ENCODE measurements around the gene PWWP2B. TPM values are rescaled to one million over a fixed set of nuclear protein-coding genes. Genes with fewer than 3 reads are reported as not detected.

The PWWP2B gene
- total RNA-seq, 2 donors from 2014 or later: 7.7 to 8.1 TPM

DNA sequence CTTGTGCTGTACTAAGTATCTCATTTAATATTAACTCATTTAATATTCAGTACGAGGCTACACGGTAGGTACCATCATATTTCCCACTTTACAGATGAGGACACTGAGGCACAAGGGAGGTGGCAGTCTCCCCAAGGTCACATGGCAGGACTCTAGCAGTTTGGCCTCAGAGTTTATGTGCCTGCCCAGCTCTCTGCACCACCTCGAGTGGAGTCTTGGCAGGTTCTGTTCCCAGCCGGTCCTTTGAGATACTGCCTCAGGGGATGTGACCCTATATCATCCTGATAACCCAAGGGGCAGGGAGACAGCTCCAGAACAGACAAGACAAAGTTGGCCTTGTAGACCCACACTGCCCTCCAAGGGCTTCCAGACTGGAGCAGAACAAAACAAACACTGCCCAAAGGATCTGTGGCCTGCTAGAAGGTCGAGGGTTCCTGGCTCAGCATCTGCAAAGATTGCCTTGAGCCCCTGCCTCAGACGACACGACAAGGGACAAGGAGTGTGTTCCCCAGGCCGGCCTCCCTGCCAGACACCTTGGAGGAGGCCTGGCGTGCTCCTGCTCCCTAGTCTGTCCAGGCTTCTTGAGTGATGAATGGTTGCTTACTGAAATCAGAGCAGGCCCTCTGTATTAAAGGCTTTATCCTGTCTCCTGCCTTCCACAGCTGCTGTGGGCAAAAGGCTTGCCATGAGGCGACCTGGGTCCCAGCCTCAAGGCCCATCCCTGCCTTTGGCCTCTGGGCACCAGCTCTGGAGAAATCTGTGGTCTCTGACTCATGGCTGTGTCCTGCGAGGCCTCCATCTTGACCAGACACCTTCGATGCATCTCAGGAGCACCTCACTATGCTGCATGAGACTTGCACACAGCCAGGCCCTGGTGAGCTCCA lies 3.9 kb upstream of the PWWP2B start:
- Histone ChIP-seq H3K4me1 (peaks cover 0 to 25% of the 10 kb centered on the region in 2 donors), H3K36me3 (no peaks in the 10 kb centered on the region), H3K27me3 (no peaks in the 10 kb centered on the region), H3K4me3 (no peak overlapping the region), H3K9me3 (no peaks in the 10 kb centered on the region), H3K27ac (no peak overlapping the region)
- TF ChIP-seq, protein P1, sequence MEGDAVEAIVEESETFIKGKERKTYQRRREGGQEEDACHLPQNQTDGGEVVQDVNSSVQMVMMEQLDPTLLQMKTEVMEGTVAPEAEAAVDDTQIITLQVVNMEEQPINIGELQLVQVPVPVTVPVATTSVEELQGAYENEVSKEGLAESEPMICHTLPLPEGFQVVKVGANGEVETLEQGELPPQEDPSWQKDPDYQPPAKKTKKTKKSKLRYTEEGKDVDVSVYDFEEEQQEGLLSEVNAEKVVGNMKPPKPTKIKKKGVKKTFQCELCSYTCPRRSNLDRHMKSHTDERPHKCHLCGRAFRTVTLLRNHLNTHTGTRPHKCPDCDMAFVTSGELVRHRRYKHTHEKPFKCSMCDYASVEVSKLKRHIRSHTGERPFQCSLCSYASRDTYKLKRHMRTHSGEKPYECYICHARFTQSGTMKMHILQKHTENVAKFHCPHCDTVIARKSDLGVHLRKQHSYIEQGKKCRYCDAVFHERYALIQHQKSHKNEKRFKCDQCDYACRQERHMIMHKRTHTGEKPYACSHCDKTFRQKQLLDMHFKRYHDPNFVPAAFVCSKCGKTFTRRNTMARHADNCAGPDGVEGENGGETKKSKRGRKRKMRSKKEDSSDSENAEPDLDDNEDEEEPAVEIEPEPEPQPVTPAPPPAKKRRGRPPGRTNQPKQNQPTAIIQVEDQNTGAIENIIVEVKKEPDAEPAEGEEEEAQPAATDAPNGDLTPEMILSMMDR (IDR thresholded peaks at IDR 0.05): no peak
- no peak for DNase-seq (ENCODE audit: low spot score)

DNA sequence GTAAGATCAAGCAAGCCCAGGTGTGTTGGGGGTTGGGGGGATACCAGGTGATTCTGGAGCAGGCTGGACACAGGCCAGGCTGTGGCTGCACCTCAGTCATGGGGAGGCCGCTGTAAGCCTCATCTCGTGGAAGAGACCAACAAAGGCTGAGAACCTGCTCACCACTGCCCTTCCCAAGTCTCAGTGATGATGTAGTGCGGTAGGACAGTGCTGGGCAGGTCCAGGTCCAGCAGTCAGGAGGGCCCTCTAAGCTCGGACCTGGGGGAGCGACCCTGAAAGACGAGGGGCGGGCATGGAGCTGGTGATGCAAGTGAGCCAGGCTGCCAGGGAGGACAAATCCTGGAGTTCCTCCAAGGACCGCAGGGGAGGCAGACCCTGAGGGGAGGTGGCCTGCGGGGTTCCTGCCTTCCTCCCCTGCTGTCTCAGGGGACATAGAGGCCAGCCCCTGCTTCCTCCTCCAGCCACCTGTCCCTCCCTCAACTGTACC lies 3.3 kb upstream of the PWWP2B start:
- Histone ChIP-seq H3K36me3 (no peaks in the 10 kb centered on the region), H3K27ac (no peak overlapping the region), H3K4me3 (no peak overlapping the region), H3K4me1 (peaks cover 0 to 32% of the 10 kb centered on the region in 2 donors), H3K9me3 (no peaks in the 10 kb centered on the region), H3K27me3 (no peaks in the 10 kb centered on the region)
- TF ChIP-seq, protein P1 (IDR thresholded peaks at IDR 0.05): no peak
- no peak for DNase-seq (ENCODE audit: low spot score)

DNA sequence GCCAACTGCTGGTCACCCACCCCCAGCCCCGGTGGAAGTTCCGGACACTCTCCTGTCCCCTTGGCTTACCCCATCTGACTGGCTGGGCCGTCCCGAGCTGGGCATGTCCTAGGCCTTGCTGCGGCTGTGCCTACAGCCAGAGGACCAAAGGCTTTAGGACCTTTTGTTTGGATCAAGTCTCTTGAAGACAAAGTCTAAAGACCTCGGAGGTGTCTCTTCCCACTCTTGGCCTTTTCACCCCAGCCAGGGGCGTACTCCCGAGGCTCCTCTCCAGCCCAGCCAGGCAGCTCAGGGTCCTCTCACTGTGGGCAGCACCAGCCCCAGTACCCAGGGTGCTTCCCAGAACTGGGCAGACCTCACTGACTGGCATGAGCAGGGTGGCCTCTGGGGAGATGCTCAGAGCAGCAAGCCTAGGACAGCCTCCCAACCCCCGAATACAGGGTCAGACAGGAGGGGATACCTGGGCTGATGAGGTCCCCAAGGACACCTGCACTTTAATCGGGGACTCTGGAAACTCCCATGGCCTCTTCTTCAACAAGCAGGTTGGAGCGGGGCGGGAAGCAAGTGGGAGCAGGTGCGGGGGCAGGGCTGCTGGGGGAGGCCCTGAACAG lies 2.7 kb upstream of the PWWP2B start:
- Histone ChIP-seq H3K36me3 (no peaks in the 10 kb centered on the region), H3K27me3 (no peaks in the 10 kb centered on the region), H3K27ac (no peak overlapping the region), H3K4me1 (peaks cover 0 to 30% of the 10 kb centered on the region in 2 donors), H3K4me3 (no peak overlapping the region), H3K9me3 (no peaks in the 10 kb centered on the region)
- DNase-seq (ENCODE audit: low spot score): no peak
- TF ChIP-seq, protein P1 (IDR thresholded peaks at IDR 0.05): no peak

DNA sequence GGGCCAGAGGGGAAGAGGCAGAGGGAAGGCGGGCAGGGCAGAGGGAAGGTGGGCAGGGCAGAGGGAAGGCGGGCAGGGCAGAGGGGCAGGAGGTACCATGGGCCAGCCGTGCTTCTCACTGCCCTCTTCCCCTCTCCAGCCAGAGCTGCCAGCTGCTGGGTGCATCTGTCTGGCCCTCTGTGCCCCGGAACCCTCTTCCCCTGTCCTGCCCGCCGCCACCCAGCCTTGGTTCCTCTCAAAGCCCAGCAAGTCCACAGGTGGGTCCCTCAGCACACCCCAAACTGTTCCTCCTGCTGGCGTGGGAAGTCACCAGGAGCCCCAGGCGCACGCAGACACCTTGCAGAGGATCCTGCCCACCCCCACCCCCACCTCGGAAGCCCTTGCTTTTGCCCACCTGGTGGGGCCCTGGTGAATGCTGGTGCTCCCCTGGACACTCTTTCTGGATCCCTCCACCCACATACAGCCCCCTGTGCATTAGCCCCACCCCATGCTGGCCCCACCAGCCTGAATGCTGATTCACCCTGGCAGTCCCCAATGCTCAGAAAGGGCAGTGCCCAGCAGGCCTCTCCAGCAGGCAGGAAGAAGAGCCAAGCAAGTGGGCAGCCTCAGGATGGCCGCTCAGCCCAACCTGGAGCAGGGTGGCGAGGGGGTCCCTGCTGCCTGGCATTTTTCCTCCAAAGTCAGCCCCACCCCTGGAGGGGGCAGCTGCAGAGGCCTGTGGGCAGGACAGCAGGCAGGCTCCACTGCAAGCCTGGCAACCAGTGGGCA lies 1.9 kb upstream of the PWWP2B start:
- no peak overlapping the region for H3K4me3 ChIP-seq
- H3K36me3 ChIP-seq: no peaks in the 10 kb centered on the region
- H3K9me3 ChIP-seq: no peaks in the 10 kb centered on the region
- TF ChIP-seq, protein P1 (IDR thresholded peaks at IDR 0.05): no peak
- H3K27ac ChIP-seq: peak overlapping the region; percentile 88 to 95
- peaks cover 0 to 31% of the 10 kb centered on the region in 2 donors for H3K4me1 ChIP-seq
- DNase-seq (ENCODE audit: low spot score): no peak
- no peaks in the 10 kb centered on the region for H3K27me3 ChIP-seq

DNA sequence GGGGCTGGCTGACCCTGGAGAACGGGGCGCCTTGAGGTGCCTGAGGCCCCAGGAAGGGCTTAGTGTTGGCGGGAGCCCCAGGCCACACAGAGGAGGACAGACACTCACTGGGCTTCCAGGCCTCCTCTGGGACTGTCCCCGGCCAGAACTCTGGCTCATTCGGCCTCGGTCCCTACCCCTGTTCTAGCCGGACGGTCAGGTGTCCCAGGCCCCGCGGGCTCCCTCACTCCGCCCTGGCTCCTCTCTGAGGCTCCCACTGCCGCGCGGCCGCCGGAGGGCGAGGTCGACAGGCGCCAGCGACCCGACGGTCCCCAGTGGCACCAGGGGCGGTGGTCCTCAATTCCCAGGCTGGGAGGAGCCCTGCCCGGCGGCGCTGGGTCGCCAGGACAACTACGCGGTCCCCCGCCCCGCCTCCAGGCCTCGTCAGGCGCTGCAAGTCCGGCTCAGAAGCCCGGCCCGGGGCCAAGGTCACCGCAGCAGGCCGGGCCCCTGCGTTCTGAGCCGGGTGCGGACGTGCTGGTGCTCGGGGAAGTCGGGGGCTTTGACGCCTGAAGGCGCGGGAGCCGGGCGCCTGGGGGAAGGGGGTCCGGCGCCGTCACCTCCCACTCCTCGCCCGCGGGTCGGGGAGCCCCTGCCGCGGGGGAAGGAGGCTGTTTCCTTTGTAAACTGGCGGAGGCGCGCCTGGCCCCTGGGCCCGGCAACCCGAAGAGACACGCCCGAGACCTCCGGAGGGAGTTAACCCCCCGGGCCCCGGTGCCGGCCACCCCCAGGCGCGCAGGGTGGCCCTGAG lies 1.1 kb upstream of the PWWP2B start:
- H3K9me3 ChIP-seq: no peaks in the 10 kb centered on the region
- H3K4me1 ChIP-seq: peaks cover 0 to 39% of the 10 kb centered on the region in 2 donors
- H3K27me3 ChIP-seq: no peaks in the 10 kb centered on the region
- peak; percentile 87 for DNase-seq (ENCODE audit: low spot score)
- peak overlapping the region; percentile 67 to 91 for H3K4me3 ChIP-seq
- H3K36me3 ChIP-seq: no peaks in the 10 kb centered on the region
- peak overlapping the region; percentile 88 to 95 for H3K27ac ChIP-seq
- TF ChIP-seq, protein P1 (IDR thresholded peaks at IDR 0.05): no peak

Data from right atrium auricular region (tissue), 2 donors.